Measurements from ENCODE around the gene KIF1B. TPM values are rescaled to one million over a fixed set of nuclear protein-coding genes. Genes with fewer than 3 reads are reported as not detected.
A peak's percentile ranks its signal among the peaks of the same experiment; 100 is the strongest.

The KIF1B gene
- total RNA-seq, 1 experiment from 2014 or later = 57.7 TPM

- DNase-seq = no peak
- H3K4me1 Mint-ChIP-seq = peaks cover 19 to 28% of the 10 kb centered on the region in 2 experiments
- no CpG with 5 or more reads among the region's 7 CpGs for WGBS (ENCODE audit: extremely low coverage, insufficient read length, low lambda C conversion rate)
Measured at GRCh38 chr1:10181154-10181553, 29.2 kb upstream of the KIF1B start.

More at GRCh38 chr1:10181154-10181553, 29.2 kb upstream of the KIF1B start:
- Histone ChIP-seq H2BK5ac (ENCODE audit: insufficient read length, low read length) (no peak overlapping the region), H4K5ac (ENCODE audit: insufficient read length, low read depth, low read length) (no peak overlapping the region), H4K8ac (replicated peaks; ENCODE audit: insufficient read length, low read depth, low read length) (no peak overlapping the region), H3K27me3 (ENCODE audit: insufficient read depth, low read length) (no peaks in the 10 kb centered on the region), H3K23me2 (ENCODE audit: insufficient read length, low read depth, low read length, poor library complexity, severe bottlenecking) (no peaks in the 10 kb centered on the region), H3K79me2 (ENCODE audit: insufficient read depth, low read length) (no peaks in the 10 kb centered on the region), H2AFZ (ENCODE audit: low read length) (no peak overlapping the region), H3T11ph (ENCODE audit: low read length) (no peak overlapping the region), H3K14ac (ENCODE audit: insufficient read depth, low read length) (no peak overlapping the region), H3K18ac (ENCODE audit: insufficient read length, low read depth, low read length) (no peak overlapping the region), H3K23ac (ENCODE audit: insufficient read length, low read depth, low read length) (no peak overlapping the region), H2BK120ac (ENCODE audit: low read depth, low read length, poor library complexity, severe bottlenecking) (no peak overlapping the region), H3K56ac (ENCODE audit: insufficient read length, low read depth, low read length) (no peak overlapping the region), H2BK15ac (ENCODE audit: low read depth, low read length) (no peak overlapping the region), H4K91ac (ENCODE audit: insufficient read length, low read depth, low read length) (no peak overlapping the region), H3K79me1 (ENCODE audit: insufficient read depth, low read depth, low read length, poor library complexity, severe bottlenecking) (no peaks in the 10 kb centered on the region), H2AK5ac (ENCODE audit: insufficient read length, low read length) (no peak overlapping the region), H2BK12ac (ENCODE audit: insufficient read length, low read depth, low read length) (no peak overlapping the region), H4K20me1 (ENCODE audit: control insufficient read depth, insufficient read depth, insufficient read length) (no peaks in the 10 kb centered on the region), H3K4me1 (ENCODE audit: insufficient read depth, low read length) (no peaks in the 10 kb centered on the region), H3K4ac (ENCODE audit: low read depth, low read length) (no peak overlapping the region), H3K9me3 (ENCODE audit: control insufficient read depth, low read depth, low read length) (no peaks in the 10 kb centered on the region), H3K4me2 (ENCODE audit: insufficient read depth, insufficient read length, low read length) (no peak overlapping the region), H2BK20ac (ENCODE audit: low read depth, low read length, poor library complexity, severe bottlenecking) (no peak overlapping the region), H3K27ac (ENCODE audit: insufficient read length, low read depth, low read length) (no peak overlapping the region), H3K9ac (ENCODE audit: extremely low read depth, insufficient read length, low read length) (no peak overlapping the region)
- peak overlapping the region in 1 of 3 experiments; percentile 76; a peak in 2 of 7 replicates for H3K27ac Mint-ChIP-seq
- peaks cover 16 to 31% (median 25%) of the 10 kb centered on the region in 3 experiments; a peak in 6 of 7 replicates for H3K36me3 Mint-ChIP-seq (ENCODE audit: insufficient read depth in 1 of 3, low read depth in 3 of 3)
- no peak for TF ChIP-seq CTCF (conservative IDR thresholded peaks at IDR 0.05)
- H3K4me3 Mint-ChIP-seq = no peak overlapping the region
- no peaks in the 10 kb centered on the region for H3K27me3 Mint-ChIP-seq (ENCODE audit: low read depth)
- no peaks in the 10 kb centered on the region; a peak in 1 of 5 replicates for H3K9me3 Mint-ChIP-seq
